GM12878 (cell line): ENCODE measurements around the gene CFP. TPM values are rescaled to one million over a fixed set of nuclear protein-coding genes. Genes with fewer than 3 reads are reported as not detected.

ENCODE experiments used
- CREB1 ChIP-seq: IDR thresholded peaks from 2 replicates; pipeline ENCODE4 v1.6.1; 2012; ENCODE audit warnings: low read depth, mild to moderate bottlenecking, inconsistent platforms
- EZH2 ChIP-seq: IDR thresholded peaks from 2 replicates; pipeline ENCODE4 v1.6.1; 2012; ENCODE audit warnings: low read depth, mild to moderate bottlenecking, control low read depth, inconsistent platforms, low read length, borderline replicate concordance; ENCODE audit not compliant: control insufficient read depth
- GABPA ChIP-seq: IDR thresholded peaks from 2 replicates; pipeline ENCODE4 v1.6.1; 2014; ENCODE audit warnings: antibody characterized with exemption, low read depth, mild to moderate bottlenecking, inconsistent platforms
- SP1 ChIP-seq: IDR thresholded peaks from one replicate; pipeline ENCODE4 v1.6.1; 2011; ENCODE audit warnings: low read depth, low read length
- polyA plus RNA-seq, 11 experiments: library from polyadenylated mRNA; depleted of rRNA in 4 of 11; unstranded in 6 of 11; stranded (reverse) in 5 of 11; fragments of >200 nt; fragmentation: Nextera tagmentation in 4 of 11; fragmentation: Illumina TruSeq in 1 of 11; extraction: Ambion mirVana in 4 of 11; extraction: Trizol in 1 of 11; gene quantifications; 1 replicate in 1 of 11; 2 replicates in 10 of 11; pipeline versions ENCODE4 v1.2.1 to v1.2.3, GENCODE V29; 2011 to 2016; ENCODE audit warnings: inconsistent platforms in 2 of 11, missing spikeins in 2 of 11, low read depth in 1 of 11
- total RNA-seq, 4 experiments: library from RNA; depleted of rRNA in 3 of 4; stranded (reverse); fragments of >200 nt in 3 of 4; fragmentation: Illumina TruSeq in 1 of 4; extraction: Trizol in 1 of 4; gene quantifications; 2 replicates each; pipeline versions ENCODE4 v1.2.1 to v1.2.3, GENCODE V29; 2013 to 2021
- TF ChIP-seq, protein P1 (sequence below): IDR thresholded peaks from 2 replicates; pipeline ENCODE4 v1.6.1; 2012; ENCODE audit warnings: improper control_type of control experiment, low read depth, low read length; ENCODE audit not compliant: insufficient replicate concordance
- TF ChIP-seq, protein P2 (sequence below): fragments of 450-650 bp; IDR thresholded peaks from 2 replicates; pipeline ENCODE4 v1.6.1; 2016; ENCODE audit warnings: mild to moderate bottlenecking

The CFP gene
- total and polyA plus RNA-seq, 10 of the 15 experiments (the other 5 are each of a cell fraction or from before 2014, with no cell fraction given): 0.72 to 10.1 (median 2.8) TPM

DNA sequence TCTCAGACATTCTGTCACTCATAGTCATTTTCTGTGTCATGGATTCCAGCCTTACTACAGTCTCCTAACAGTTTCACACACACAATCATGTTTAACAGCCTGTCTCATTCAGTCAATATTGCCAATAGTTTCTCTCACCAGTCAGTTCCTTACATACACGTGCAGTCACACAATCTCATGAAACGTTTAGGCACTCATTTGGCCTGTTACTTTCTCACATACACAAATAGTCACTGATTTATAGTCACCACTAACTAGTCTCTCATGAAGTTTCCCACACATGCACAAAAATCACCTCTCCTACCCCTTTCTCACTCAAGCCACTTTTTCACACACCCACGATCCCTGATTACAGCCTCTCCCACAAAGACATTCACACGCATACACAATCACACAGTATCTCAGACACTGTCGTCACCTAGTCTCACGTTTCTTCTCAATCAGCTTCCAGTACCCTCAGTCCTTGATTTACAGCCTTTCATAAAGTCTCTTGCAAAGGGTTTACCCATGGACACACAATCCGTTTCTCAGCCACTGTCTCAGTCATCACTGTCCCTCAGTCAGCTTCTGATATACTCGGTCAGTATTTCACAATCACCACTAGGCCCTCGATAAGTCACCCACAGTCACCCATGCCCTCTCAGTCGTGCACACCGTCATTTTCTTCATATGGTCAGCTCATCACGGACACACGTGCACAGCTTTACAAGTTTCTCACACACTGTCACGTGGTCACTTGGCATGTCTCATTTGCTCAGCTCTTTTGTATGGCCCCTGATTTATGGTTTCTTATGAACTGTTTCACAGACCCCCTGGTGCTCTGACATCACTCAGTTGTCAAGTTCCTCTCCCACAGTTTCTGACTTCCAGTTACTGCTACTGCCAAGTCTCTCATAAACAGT, 4.2 kb upstream of the CFP start (continued):
- TF ChIP-seq, protein P1, sequence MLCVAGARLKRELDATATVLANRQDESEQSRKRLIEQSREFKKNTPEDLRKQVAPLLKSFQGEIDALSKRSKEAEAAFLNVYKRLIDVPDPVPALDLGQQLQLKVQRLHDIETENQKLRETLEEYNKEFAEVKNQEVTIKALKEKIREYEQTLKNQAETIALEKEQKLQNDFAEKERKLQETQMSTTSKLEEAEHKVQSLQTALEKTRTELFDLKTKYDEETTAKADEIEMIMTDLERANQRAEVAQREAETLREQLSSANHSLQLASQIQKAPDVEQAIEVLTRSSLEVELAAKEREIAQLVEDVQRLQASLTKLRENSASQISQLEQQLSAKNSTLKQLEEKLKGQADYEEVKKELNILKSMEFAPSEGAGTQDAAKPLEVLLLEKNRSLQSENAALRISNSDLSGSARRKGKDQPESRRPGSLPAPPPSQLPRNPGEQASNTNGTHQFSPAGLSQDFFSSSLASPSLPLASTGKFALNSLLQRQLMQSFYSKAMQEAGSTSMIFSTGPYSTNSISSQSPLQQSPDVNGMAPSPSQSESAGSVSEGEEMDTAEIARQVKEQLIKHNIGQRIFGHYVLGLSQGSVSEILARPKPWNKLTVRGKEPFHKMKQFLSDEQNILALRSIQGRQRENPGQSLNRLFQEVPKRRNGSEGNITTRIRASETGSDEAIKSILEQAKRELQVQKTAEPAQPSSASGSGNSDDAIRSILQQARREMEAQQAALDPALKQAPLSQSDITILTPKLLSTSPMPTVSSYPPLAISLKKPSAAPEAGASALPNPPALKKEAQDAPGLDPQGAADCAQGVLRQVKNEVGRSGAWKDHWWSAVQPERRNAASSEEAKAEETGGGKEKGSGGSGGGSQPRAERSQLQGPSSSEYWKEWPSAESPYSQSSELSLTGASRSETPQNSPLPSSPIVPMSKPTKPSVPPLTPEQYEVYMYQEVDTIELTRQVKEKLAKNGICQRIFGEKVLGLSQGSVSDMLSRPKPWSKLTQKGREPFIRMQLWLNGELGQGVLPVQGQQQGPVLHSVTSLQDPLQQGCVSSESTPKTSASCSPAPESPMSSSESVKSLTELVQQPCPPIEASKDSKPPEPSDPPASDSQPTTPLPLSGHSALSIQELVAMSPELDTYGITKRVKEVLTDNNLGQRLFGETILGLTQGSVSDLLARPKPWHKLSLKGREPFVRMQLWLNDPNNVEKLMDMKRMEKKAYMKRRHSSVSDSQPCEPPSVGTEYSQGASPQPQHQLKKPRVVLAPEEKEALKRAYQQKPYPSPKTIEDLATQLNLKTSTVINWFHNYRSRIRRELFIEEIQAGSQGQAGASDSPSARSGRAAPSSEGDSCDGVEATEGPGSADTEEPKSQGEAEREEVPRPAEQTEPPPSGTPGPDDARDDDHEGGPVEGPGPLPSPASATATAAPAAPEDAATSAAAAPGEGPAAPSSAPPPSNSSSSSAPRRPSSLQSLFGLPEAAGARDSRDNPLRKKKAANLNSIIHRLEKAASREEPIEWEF: peak; percentile 98
- no peak for TF ChIP-seq EZH2
- TF ChIP-seq, protein P2, sequence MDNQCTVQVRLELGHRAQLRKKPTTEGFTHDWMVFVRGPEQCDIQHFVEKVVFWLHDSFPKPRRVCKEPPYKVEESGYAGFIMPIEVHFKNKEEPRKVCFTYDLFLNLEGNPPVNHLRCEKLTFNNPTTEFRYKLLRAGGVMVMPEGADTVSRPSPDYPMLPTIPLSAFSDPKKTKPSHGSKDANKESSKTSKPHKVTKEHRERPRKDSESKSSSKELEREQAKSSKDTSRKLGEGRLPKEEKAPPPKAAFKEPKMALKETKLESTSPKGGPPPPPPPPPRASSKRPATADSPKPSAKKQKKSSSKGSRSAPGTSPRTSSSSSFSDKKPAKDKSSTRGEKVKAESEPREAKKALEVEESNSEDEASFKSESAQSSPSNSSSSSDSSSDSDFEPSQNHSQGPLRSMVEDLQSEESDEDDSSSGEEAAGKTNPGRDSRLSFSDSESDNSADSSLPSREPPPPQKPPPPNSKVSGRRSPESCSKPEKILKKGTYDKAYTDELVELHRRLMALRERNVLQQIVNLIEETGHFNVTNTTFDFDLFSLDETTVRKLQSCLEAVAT: peak; percentile 53
- no peak for TF ChIP-seq GABPA
- TF ChIP-seq CREB1: 0 out of 2 replicates have a peak, but pooled peaks have one; percentile 7
- no peak for TF ChIP-seq SP1
- TF ChIP-seq, all 136 proteins: peak for 27
